GM23338 (cell line): Measurements from ENCODE around the gene ZNF821.

Experiments used
- CREB1 ChIP-seq: fragments of 250-450 bp; sonication (Bioruptor Pico); IDR thresholded peaks from 2 replicates; pipeline ENCODE4 v1.5.0; 2020; ENCODE audit warnings: low read depth, mild to moderate bottlenecking, moderate library complexity
- TF ChIP-seq, protein P1 (sequence below), 2 experiments: fragments of 200-600 bp in 1 of 2; sonication (generic) in 1 of 2; conservative IDR thresholded peaks; 2 replicates each; pipeline versions ENCODE4 v1.5.1 to v1.6.1; 2016 to 2017; ENCODE audit warnings: antibody characterized with exemption in 2 of 2, low read depth in 2 of 2, mild to moderate bottlenecking in 2 of 2, moderate library complexity in 1 of 2
- TF ChIP-seq, protein P2 (sequence below): IDR thresholded peaks from one replicate; pipeline ENCODE4 v1.6.1; 2018; ENCODE audit warnings: antibody characterized with exemption; ENCODE audit not compliant: unreplicated experiment

- TF ChIP-seq, protein P1, sequence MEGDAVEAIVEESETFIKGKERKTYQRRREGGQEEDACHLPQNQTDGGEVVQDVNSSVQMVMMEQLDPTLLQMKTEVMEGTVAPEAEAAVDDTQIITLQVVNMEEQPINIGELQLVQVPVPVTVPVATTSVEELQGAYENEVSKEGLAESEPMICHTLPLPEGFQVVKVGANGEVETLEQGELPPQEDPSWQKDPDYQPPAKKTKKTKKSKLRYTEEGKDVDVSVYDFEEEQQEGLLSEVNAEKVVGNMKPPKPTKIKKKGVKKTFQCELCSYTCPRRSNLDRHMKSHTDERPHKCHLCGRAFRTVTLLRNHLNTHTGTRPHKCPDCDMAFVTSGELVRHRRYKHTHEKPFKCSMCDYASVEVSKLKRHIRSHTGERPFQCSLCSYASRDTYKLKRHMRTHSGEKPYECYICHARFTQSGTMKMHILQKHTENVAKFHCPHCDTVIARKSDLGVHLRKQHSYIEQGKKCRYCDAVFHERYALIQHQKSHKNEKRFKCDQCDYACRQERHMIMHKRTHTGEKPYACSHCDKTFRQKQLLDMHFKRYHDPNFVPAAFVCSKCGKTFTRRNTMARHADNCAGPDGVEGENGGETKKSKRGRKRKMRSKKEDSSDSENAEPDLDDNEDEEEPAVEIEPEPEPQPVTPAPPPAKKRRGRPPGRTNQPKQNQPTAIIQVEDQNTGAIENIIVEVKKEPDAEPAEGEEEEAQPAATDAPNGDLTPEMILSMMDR (conservative IDR thresholded peaks at IDR 0.05; ENCODE audit: low read depth in 2 of 2): no peak
- TF ChIP-seq CREB1 (CRISPR knock-in tag): no peak
- TF ChIP-seq, protein P2, sequence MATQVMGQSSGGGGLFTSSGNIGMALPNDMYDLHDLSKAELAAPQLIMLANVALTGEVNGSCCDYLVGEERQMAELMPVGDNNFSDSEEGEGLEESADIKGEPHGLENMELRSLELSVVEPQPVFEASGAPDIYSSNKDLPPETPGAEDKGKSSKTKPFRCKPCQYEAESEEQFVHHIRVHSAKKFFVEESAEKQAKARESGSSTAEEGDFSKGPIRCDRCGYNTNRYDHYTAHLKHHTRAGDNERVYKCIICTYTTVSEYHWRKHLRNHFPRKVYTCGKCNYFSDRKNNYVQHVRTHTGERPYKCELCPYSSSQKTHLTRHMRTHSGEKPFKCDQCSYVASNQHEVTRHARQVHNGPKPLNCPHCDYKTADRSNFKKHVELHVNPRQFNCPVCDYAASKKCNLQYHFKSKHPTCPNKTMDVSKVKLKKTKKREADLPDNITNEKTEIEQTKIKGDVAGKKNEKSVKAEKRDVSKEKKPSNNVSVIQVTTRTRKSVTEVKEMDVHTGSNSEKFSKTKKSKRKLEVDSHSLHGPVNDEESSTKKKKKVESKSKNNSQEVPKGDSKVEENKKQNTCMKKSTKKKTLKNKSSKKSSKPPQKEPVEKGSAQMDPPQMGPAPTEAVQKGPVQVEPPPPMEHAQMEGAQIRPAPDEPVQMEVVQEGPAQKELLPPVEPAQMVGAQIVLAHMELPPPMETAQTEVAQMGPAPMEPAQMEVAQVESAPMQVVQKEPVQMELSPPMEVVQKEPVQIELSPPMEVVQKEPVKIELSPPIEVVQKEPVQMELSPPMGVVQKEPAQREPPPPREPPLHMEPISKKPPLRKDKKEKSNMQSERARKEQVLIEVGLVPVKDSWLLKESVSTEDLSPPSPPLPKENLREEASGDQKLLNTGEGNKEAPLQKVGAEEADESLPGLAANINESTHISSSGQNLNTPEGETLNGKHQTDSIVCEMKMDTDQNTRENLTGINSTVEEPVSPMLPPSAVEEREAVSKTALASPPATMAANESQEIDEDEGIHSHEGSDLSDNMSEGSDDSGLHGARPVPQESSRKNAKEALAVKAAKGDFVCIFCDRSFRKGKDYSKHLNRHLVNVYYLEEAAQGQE: no peak
These were observed 36.7 kb upstream of the ZNF821 start for GRCh38 chr16:71920658-71921057.
